NCI-H82 treated with DMSO at 0.1 percent for 48 hours (cell line): ENCODE data around the gene PGP.
A peak's percentile ranks its signal among the peaks of the same experiment; 100 is the strongest.

ENCODE experiments used
- DNase-seq: peaks from one replicate; lab custom pipeline; 2025; ENCODE audit not compliant: unreplicated experiment; lab: John Stamatoyannopoulos, UW

Gene PGP

GRCh38 chr16:2237493-2238149 is 23.0 kb upstream of the PGP start:
- no peak for DNase-seq

- DNase-seq: no peak
These were observed 22.5 kb upstream of the PGP start for GRCh38 chr16:2237102-2237482.

- DNase-seq: no peak
These were observed 21.9 kb upstream of the PGP start, which contains the start of gene DNASE1L2 for GRCh38 chr16:2236337-2237101. TSS of gene DNASE1L2 (plus strand) at chr16:2236444. CDS start at chr16:2236817, 373 bp downstream.

GRCh38 chr16:2235695-2236336 is 21.2 kb upstream of the PGP start:
- no peak for DNase-seq

- no peak for DNase-seq
These were observed 20.6 kb upstream of the PGP start for GRCh38 chr16:2235234-2235651.

- no peak for DNase-seq
These were observed 20.2 kb upstream of the PGP start for GRCh38 chr16:2234813-2235170.

- no peak for DNase-seq
These were observed 19.5 kb upstream of the PGP start for GRCh38 chr16:2233872-2234812.

- no peak for DNase-seq
These were observed 18.6 kb upstream of the PGP start for GRCh38 chr16:2233046-2233775.

GRCh38 chr16:2232094-2232990 is 17.7 kb upstream of the PGP start:
- DNase-seq: no peak

GRCh38 chr16:2231016-2231931 is 16.6 kb upstream of the PGP start:
- no peak for DNase-seq

GRCh38 chr16:2230376-2230775 is 15.7 kb upstream of the PGP start:
- no peak for DNase-seq

- no peak for DNase-seq
These were observed 15.1 kb upstream of the PGP start for GRCh38 chr16:2229632-2230250.

- DNase-seq: no peak
These were observed 14.5 kb upstream of the PGP start for GRCh38 chr16:2229091-2229490.

GRCh38 chr16:2228161-2228824 is 13.7 kb upstream of the PGP start:
- no peak for DNase-seq

- no peak for DNase-seq
These were observed 12.3 kb upstream of the PGP start for GRCh38 chr16:2226918-2227317.

- no peak for DNase-seq
These were observed 11.7 kb upstream of the PGP start for GRCh38 chr16:2226245-2226793.

- DNase-seq: peak; percentile 18
These were observed 9.4 kb upstream of the PGP start for GRCh38 chr16:2223942-2224486.
